CD4-positive, alpha-beta T cell treated with Interleukin-17A for 1 hour (primary cell): Measurements from ENCODE around the gene CHAF1A.

Experiments used
- DNase-seq: peaks from one replicate; pipeline ENCODE4 v3.0.0-alpha.2; 2020

Gene CHAF1A

DNA sequence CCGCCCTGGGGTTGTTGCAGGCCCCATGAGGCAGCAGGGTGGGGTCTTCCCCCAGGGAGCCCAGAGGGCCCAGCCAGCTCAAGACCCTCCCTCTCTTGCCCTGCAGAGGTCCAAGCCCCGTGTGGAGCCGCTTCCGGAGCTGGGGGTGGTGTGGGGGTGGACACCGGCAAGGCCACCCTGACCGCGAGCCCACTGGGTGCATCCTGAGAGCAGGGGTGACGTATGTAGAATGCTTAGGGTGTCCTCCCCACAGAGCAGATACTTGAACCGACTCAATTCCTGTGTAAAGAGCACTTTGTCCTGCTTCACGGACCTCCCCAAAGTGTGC is 40.3 kb downstream of the CHAF1A start:
- no peak for DNase-seq

DNA sequence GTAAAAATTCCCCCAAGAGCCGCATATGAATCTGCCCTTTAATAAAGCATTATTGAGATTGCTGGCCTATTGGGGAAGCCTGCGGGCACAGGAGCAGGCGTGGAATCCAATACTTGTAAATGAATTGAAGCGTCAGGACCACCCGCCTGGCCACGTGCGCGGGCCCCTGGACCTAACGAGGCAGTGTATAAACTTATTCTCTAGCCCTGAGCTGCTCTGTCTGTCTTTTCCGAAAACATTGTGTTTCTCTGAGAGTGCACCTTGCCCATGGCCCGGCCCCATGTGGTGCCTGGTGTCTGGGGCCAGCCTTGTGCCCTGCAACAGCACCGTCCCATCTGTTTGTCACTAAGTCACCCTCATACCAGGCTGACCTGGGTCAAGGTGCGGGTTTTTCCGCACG is 40.7 kb downstream of the CHAF1A start:
- no peak for DNase-seq

GRCh38 chr19:4443966-4444764 is 41.7 kb downstream of the CHAF1A start:
- DNase-seq, result no peak

DNA sequence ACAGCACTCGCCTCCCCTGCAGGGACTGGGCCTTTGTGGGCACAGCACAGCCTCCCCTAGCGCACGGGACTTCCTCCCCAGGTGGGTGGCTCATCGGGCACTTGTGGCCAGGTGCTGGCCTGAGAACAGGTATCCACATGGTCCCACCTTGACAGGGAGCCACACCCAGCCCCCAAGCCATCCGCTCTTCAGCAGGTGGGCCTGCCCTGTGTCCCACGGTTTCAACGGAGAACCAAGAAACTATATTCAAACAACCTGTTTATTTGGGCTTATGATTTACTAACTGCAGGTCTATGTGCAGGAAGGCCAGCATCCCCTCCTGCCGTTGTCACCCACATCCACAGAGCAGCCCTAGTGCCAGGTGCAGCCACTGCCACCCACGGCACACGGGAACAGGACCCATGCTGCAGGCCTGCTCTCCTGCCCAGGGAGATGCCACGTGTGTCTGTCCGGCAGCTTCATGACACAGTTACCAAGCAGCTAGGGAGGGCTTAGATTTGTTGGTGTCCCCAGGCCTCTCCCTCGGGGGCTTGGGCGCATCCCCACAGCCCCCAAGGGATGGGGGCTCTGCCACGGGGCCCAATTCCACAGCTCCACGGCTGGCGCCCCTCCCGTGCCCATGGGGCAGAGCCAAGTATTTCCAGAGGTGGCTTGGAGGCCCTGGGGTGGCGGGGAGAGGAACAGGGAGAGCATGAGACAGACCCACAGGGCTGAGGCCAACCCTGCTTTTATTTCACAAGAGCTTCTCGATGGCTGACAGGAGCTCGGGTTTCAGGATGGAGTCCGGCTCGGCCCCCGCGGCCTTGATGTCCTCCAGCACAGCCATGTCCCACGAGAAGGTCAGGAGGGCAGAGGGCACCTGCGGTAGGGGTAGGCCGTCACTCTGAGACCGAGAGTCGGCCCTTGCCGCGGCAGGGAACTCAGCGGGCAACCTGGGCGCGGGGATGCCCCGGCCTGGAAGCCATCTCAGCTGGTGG is 42.6 kb downstream of the CHAF1A start:
- DNase-seq, result no peak

DNA sequence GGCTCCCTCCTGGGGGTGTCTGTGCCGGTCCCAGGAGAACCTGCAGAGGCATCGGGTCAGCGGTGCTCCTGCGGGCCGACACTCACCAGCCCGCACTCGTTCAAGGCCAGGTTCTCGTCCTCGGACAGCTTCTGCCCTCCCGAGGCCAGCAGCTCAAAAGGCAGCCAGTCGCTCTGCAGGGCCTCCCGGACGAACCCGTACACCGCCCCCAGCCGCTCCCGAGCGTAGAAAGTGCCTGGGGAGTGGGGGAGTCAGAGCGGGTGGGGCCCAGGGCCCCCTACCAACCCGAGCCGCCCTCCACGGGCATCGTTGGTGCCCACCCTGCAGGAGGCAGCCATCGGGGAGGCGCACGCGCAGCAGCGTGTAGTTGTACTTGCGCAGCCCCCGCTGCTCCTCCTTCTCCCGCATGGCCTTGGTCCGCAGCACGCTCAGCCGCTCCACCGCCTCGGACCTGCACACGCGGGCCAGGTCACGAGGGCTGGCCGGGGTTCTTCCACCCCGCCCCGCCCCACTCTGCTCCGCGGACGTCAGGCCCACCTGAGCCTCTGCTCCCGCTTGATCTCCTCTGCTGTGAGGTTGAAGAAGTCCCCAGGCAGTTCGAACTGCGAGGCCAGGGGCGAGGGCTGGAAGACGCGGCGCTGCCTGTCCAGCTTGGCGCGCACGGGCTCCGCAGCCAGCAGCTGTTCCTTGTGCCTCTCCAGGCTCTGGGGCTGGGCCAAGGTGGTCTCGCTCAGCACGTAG is 43.7 kb downstream of the CHAF1A start:
- DNase-seq, result no peak

DNA sequence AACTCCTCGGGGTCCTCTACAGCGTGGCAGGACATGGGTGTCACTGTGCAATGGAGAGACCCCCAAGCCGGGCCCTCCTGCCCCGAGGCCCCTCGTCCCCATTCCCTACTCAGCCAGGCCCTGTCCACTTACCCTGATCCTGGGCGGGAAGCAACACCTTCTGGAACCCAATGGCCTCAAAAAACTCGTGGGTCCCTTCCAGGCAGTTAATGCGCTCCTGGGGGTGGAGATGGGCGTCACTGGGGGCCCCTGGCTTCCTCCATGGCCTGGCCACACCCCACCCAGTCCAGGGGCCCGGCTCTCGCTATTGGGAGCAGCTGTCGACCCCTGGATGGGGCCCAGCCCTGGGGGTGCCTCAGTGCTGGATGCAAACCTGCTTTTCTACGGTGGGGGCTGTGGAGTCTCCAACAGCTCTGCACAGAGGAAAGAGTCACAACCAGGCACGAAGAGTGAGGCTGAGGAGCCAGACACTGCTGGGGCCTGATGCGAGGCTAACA is 44.3 kb downstream of the CHAF1A start:
- no peak for DNase-seq

DNA sequence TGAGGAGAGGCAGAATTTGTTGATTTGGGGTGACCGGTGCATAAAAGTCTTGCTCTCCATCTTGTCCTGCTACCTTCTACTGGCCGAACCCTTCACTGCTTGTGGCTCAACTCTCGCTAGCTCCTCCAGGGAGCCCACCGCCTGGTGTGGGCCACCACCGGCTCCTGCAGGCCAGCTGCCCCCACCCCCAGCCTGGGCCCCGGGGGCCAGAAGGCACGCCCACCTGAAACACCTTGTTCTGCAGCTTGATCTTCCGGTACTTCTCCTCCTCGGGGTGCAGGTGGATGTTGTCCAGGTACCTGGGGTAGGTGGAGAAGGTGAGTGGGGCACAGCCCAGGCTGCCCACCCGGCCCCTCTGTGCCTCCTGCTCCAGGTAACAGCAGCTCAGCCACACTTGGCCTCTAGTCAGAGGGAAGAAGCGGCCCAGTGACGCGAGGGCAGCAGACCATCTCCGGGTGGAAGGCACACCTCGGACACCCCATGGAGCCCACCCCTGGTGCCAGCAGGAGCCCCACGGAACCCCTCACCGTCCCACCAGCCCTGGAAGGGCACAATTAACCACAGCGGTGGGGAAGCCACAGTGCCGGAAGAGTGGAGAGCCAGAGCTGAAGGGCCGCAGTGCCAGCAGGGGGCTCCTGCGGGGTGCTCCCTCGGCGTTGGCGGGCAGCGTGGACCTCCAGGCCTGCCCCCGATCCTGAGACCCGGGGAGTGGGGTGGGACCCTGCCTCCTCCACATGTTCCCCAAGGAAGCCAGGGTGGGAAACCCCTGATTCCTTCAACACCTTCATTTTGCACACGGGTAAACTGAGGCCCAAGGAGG is 45.1 kb downstream of the CHAF1A start:
- DNase-seq, result no peak

DNA sequence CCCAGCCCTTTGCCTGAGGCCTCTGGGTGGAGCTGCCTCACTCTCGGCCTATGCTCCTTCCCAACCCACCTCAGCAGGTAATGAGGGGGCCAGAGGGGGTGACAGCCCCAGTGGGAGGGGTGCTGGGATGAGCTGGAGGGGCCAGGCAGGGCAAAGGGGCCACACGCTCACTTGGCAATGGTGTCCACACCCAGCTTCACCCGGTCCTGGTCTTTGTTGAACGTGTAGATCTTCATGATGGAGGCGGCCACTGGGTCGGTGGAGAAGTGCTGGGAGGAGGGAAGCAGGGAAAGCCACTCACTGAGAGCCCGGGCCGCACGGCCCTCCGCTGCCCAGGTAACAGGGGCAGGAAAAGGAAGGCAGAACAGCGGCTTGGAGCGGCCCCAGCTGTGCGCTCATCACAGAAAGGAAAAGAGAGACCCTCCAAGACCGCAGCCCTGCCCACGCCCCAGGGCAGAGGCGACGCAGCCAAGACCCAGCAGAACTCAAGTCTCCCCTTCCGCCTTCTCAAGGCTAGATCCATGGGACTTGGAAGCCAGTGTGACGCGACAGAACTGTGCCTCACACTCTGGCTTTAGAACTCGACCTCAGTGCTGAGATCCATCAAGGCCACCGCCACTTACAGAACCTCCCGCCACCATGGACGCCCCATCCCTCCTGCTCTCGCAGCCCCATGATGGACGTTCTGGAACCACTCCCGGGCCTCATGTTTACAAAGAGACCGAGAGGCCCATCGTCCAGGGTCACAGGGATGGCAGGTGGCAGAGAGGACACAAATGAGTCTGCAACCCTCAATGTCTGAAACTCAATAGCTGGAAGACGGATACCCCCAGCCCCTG is 45.9 kb downstream of the CHAF1A start:
- no peak for DNase-seq

- no peak for DNase-seq
Measured at GRCh38 chr19:4449022-4449638, 46.7 kb downstream of the CHAF1A start.

- DNase-seq, result no peak
Measured at GRCh38 chr19:4449639-4450028, 47.2 kb downstream of the CHAF1A start.

DNA sequence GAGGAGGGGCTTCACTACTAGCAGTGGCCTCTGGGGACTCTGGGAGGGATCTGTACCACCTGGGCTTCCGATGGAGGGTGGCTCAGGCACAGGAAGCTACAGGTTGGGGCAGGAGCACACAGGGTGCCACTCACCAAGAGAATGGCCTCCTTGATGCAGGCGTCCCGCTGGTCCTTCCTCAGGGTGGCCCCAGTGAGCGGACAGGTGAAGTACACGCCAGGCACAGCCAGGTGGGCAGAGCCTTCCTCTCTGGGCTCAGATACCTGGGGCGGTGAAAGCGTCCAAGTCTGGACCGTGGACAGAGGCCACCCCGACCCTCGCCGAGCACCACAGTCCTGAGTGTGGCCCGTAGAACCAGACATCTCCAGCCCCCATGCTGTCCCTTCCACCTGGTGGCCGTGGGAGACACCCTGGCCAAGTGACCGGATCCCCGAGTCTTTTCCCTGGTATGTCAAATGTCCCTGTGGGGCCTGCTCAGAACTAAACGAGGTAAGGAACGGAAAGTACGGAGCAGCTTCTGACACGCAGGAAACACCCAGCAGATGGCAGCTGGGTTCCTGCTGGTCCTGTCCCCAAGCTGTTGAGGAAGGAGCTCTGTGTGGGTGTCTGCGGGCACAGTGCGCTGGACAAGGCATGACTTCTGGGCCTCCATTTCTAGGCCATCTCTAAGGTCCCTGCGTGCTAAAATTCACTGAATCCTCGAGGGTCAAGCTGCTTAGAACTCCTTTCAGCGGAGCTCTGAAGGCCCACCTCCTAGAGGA is 50.0 kb downstream of the CHAF1A start:
- no peak for DNase-seq

DNA sequence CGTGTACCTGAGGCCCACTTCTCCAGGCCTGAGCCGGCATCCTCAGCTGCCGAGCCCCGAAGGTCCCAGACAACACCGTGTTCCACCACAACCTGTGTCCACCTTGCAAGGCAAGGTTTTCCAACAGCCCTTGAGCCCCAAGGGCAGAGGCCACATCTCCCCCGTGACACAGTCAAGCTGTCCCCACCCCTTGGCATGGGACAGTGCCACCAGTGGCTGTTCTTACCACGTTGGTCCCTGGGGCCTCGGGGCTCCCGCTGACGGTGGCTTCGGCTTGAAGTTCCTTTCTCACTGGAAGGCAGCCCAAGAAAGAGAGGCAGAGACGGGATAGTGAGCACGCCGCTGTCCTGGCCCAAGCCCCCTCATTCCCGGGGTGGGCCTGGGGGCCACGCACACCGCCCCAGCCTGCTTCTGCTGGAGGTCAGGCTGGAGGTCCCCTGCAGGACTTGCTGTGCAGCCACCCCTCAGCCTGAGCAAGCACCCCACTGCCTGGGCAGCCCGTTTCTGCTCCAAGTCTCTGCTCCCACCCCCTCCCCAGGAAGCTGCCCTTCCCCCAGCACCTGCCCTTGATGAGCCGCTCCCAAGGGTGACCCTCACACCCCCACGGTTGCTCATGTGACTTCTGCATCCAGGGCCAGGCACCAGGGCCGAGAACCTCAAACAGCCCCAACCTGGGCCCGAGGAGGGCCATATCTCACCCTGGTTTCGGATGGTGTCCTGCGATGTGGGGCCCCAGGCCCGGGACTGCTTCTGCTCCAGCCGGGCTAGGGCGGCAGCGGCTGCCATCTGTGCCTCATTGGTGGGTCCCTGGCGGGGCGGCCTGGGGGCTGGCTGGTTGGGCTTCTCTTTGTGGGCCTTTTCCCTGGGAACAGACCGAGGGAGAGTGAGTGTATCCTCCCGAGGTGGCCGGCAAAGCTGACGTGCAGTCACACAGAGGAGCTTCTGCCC is 51.1 kb downstream of the CHAF1A start:
- no peak for DNase-seq

DNA sequence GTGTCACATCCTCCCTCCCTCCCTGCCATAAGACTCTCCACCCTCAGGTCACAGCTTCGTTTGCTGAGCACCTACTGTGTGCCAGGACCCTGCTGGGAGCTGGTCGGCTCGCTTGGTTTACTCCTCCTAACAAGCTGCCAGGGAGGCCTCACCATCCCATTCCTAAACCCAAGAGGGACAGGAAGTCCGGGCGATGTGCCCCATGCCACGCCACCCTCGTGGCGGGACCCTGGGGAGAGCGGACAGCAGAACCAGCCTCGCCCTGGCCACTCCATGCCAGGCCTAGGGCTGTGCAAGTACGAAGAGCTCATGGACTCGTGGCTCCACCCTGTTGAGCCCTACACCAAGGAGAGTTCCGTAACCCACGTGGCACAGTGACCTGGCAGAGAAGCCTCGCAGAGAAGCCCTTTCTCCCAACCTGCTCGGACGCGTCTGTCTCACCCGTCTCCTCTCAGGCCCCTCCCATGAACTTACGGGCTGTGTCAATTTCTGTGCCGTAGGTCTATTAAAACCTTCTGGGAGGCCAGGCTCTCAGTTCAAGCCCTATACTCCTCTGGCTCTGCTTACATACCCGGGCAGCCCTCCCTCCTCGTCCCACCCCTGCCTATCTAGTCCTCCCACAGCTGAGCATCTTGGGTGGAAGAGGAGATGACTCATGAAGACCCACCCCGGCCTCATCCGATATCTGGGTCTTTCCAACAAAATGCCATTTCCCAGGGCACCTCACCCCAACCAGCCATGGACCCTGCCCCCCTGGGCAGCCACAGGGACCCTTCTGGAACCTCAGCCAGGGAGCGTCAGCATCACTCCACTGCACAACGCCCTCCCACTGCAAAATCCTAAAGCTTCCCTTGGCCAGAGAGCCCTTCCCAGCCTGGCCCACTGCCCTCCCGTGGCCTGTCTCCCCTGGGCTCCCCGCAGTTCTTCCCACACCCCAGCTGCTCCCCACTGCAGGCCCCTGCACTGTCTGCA is 52.6 kb downstream of the CHAF1A start:
- no peak for DNase-seq

GRCh38 chr19:4455719-4456475 is 53.5 kb downstream of the CHAF1A start:
- DNase-seq, result no peak

DNA sequence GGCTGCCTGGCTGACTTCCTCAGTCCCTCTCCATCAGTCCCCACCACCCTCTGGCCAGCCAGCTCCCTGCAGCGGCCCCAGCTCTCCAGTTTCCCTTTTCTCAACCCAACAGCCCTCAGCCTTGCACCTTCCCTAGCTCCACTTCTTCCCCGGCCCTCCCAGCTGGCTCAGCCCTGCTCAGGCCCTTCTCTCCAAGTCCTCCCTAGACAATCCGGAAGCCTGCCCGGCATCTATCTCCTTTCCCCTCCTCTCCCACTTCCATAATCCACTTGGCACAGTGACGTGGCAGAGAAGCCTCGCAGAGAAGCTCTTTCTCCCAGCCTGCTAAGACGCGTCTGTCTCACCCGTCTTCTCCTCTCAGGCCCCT is 54.0 kb downstream of the CHAF1A start:
- no peak for DNase-seq

- DNase-seq, result no peak
Measured at GRCh38 chr19:4456843-4457653, 54.6 kb downstream of the CHAF1A start.
